Stomach (tissue), 9 donors: ENCODE results near the gene CER1. TPM values are rescaled to one million over a fixed set of nuclear protein-coding genes. Genes with fewer than 3 reads are reported as not detected.

Experiments
- DNase-seq, 2 donors: peaks; one replicate each; pipeline versions ENCODE4 v3.0.0 to v3.0.0-alpha.2; 2013 to 2019
- H3K27ac ChIP-seq, 5 donors: fragments of 200-600 bp in 4 of 5; sonication (generic) in 4 of 5; one replicate each; pipeline ENCODE4 v1.5.1; 2013 to 2019; ENCODE audit warnings: mild to moderate bottlenecking in 1 of 5, moderate library complexity in 1 of 5
- H3K27me3 ChIP-seq, 3 donors: fragments of 200-600 bp; sonication (generic); one replicate each; pipeline ENCODE4 v1.5.1; 2017 to 2019; ENCODE audit warnings: mixed run types in 1 of 3
- H3K36me3 ChIP-seq, 4 donors: fragments of 200-600 bp; sonication (generic); 1 replicate in 3 of 4; 2 replicates in 1 of 4; pipeline ENCODE4 v1.5.1; 2016 to 2019
- H3K4me1 ChIP-seq, 4 donors: fragments of 200-600 bp; sonication (generic); one replicate each; pipeline ENCODE4 v1.5.1; 2016 to 2019
- H3K4me3 ChIP-seq, 4 donors: fragments of 200-600 bp; sonication (generic) in 3 of 4; one replicate each; pipeline ENCODE4 v1.5.1; 2016 to 2019; ENCODE audit warnings: mild to moderate bottlenecking in 1 of 4
- H3K9me3 ChIP-seq, 4 donors: fragments of 200-600 bp; sonication (generic); one replicate each; pipeline ENCODE4 v1.5.1; 2016 to 2019
- EP300 ChIP-seq: sonication (generic); formaldehyde crosslinking; IDR thresholded peaks from one replicate; pipeline ENCODE4 v1.6.1; 2017; ENCODE audit warnings: antibody characterized with exemption
- POLR2A ChIP-seq, 4 donors: fragments of 450-650 bp; IDR thresholded peaks; one replicate each; pipeline ENCODE4 v1.6.1; 2016; ENCODE audit warnings: antibody characterized with exemption in 4 of 4, control low read depth in 2 of 4, mild to moderate bottlenecking in 1 of 4, moderate library complexity in 1 of 4
- POLR2AphosphoS5 ChIP-seq, 3 donors: sonication (generic); formaldehyde crosslinking; IDR thresholded peaks; one replicate each; pipeline ENCODE4 v1.6.1; 2016; ENCODE audit warnings: antibody characterized with exemption in 3 of 3
- WGBS, 5 donors: extraction: QIAGEN DNeasy Blood & Tissue Kit in 3 of 5; methylation state at CpG; one replicate each; pipeline versions ENCODE4 v1.1.5 to v1.1.7; 2013 to 2018; 5-methylcytosine and 5-hydroxymethylcytosine counted together
- intact Hi-C: fragments of 100-400 bp; cut with DNase I; formaldehyde crosslinking; loops from one replicate; pipeline ENCODE4 v1.15.1; 2023; ENCODE audit warnings: low total_unique reads
- polyA plus RNA-seq, 3 donors: library from polyadenylated mRNA; stranded (reverse); fragments of 200-250 nt; gene quantifications; one replicate each; pipeline ENCODE4 v1.2.3, GENCODE V29; 2013
- total RNA-seq, 5 donors: library from RNA; depleted of rRNA; stranded (reverse); fragments of >200 nt; gene quantifications; one replicate each; pipeline versions ENCODE4 v1.1.0 to v1.2.3, GENCODE V29; 2014 to 2016
- TF ChIP-seq, protein P1 (sequence below), 7 experiments: fragments of 450-650 bp in 4 of 7; fragments of 200-600 bp in 3 of 7; sonication (generic) in 3 of 7; IDR thresholded peaks; one replicate each; pipeline ENCODE4 v1.5.1; 2016 to 2019; ENCODE audit warnings: antibody characterized with exemption in 7 of 7, control low read depth in 2 of 7, mild to moderate bottlenecking in 1 of 7
- donor health status: healthy with polysubstance abuse.
- donor health status: Bipolar disorder and iron deficiency.
- donor health status: healthy.

Gene CER1
- total and polyA plus RNA-seq, 8 donors, result not detected

DNA sequence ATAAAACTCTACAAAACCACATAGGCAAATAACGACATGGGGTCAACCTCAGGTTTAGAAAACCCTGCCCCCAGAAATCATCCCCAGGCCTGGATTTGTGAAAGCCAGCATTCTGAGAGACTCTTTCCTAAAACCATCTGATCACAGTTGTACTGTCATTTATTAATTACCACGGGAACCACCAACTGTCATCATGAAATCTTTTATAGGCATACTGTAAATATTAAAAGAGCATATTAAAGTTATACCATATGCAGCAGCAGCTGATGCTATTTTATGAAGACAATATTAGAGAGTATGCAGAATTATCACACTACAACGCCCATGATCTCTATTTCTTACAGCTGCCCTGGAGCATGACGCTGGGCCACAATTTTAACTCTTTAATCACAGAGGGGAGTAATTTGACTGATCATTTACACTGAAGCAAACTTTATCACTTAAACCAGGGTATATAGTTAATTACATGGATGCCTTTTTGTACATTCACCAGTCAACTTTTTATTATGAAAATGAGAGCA is 20.3 kb downstream of the CER1 start:
- no peak for DNase-seq
- 35 to 66% (median 55%) methylated on average over 4 of the region's 4 CpGs for WGBS, 5 donors
- intact Hi-C loops, result no loop called here
- H3K27ac ChIP-seq, result no peak overlapping the region
- peaks cover 0 to 19% (median 3%) of the 10 kb centered on the region in 3 donors for H3K27me3 ChIP-seq
- no peaks in the 10 kb centered on the region for H3K4me1 ChIP-seq
- H3K4me3 ChIP-seq, result no peak overlapping the region
- peaks cover 0 to 32% (median 24%) of the 10 kb centered on the region in 4 donors for H3K9me3 ChIP-seq
- TF ChIP-seq POLR2A (IDR thresholded peaks at IDR 0.05), result no peak
- TF ChIP-seq POLR2AphosphoS5 (IDR thresholded peaks at IDR 0.05), result no peak
- TF ChIP-seq EP300, result no peak
- TF ChIP-seq, protein P1, sequence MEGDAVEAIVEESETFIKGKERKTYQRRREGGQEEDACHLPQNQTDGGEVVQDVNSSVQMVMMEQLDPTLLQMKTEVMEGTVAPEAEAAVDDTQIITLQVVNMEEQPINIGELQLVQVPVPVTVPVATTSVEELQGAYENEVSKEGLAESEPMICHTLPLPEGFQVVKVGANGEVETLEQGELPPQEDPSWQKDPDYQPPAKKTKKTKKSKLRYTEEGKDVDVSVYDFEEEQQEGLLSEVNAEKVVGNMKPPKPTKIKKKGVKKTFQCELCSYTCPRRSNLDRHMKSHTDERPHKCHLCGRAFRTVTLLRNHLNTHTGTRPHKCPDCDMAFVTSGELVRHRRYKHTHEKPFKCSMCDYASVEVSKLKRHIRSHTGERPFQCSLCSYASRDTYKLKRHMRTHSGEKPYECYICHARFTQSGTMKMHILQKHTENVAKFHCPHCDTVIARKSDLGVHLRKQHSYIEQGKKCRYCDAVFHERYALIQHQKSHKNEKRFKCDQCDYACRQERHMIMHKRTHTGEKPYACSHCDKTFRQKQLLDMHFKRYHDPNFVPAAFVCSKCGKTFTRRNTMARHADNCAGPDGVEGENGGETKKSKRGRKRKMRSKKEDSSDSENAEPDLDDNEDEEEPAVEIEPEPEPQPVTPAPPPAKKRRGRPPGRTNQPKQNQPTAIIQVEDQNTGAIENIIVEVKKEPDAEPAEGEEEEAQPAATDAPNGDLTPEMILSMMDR (IDR thresholded peaks at IDR 0.05), result no peak
- H3K36me3 ChIP-seq, result no peaks in the 10 kb centered on the region

DNA sequence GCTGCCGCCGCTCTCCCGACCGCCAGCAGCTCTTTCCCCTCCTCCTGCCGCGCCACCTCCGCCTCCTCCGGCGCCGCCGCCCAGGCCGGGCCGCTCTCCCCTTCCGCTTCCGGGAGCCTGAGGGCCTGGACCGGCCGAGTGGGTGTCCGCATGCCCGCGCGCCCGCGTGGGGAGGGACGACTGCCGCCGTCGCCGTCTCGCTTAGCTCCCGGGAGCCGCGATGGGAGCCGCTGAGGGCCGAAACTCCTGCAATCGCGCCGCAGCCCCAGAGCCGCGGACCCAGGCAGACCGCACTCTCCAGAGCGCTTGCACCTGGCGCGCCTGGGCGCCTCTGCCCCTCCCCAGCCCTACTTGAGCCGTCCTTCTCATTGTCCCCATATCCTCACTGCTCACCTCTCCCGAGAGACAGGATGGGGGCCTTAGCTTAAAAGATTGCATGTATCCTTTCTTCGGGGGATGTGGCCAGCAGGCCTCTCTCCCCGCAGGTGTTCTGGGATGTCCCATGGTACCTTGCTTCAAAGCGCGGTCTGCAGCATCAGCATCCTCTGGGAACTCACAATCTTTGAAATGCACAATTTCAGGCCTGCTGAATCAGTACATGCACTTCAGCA is 29.2 kb downstream of the CER1 start, which contains the start of gene ZDHHC21:
Gene ZDHHC21 (minus strand): TSS at position 182 of the 611 bp plus-strand sequence. CDS start 19,092 bp downstream, outside the sequence.
- TF ChIP-seq POLR2AphosphoS5 (IDR thresholded peaks at IDR 0.05) (peak; percentile 18 to 84 (median 69)), EP300 (no peak), POLR2A (IDR thresholded peaks at IDR 0.05) (no peak)
- TF ChIP-seq, protein P1 (IDR thresholded peaks at IDR 0.05), result no peak
- WGBS, 5 donors, result 2 to 16% (median 4%) methylated on average over 14 to 49 of the region's 50 CpGs
- Histone ChIP-seq H3K4me1 (peaks cover 0 to 28% (median 25%) of the 10 kb centered on the region in 4 donors), H3K9me3 (no peaks in the 10 kb centered on the region), H3K27me3 (peaks cover 0 to 9% (median 0%) of the 10 kb centered on the region in 3 donors), H3K4me3 (peak within 1 kb of the TSS; percentile 85 to 95 (median 90)), H3K36me3 (peaks cover 6 to 19% (median 17%) of the 10 kb centered on the region in 4 donors), H3K27ac (peak within 1 kb of the TSS; percentile 67 to 82 (median 71))
- DNase-seq, result peak; percentile 78 to 90
- intact Hi-C loops, result no loop called here

DNA sequence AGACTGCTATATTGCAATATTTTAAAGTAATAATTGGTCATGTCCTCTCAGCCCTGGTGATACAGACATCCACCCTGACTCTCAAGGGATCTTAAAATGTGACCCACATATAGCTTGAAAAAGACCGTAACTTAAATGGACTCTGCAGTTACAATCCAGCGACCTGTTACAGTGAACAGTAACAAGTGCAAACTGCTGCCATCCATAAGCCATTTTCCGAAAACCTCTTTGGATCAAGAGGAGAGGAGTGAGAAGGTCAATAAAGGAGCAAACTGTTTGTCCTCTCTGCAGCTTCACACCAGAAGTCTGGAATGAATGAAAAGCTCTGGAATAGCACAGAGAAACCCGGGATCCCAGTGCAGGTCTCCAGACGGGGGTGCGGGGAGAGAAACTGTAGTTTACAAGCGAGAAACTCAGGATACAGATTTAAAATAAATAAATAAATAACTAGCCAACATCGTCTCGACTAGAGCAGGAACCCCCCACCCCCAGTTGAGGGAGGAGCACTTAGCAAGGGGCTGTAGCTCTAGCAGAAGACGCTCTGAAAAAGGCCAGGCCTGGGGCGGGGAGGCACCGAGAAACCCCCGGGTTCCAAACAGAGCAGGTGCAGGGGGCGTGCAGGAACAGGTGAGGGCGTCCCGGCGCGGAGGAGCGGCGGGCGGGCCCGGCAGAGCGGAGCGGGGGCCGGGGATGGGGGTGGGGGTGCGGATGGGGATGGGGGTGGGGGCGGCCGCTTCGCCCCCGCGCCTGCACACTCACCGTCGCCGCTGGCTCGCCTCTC is 29.9 kb downstream of the CER1 start:
- WGBS, 5 donors, result 1 to 2% (median 1%) methylated on average over 13 to 34 of the region's 35 CpGs
- Histone ChIP-seq H3K4me1 (peaks cover 0 to 28% (median 25%) of the 10 kb centered on the region in 4 donors), H3K9me3 (no peaks in the 10 kb centered on the region), H3K36me3 (peaks cover 6 to 23% (median 20%) of the 10 kb centered on the region in 4 donors), H3K27me3 (peaks cover 0 to 9% (median 0%) of the 10 kb centered on the region in 3 donors), H3K4me3 (peak overlapping the region; percentile 85 to 95 (median 90)), H3K27ac (peak overlapping the region; percentile 67 to 82 (median 71))
- DNase-seq, result peak; percentile 29 to 74
- TF ChIP-seq POLR2AphosphoS5 (IDR thresholded peaks at IDR 0.05) (no peak), EP300 (no peak)
- intact Hi-C loops, result no loop called here

DNA sequence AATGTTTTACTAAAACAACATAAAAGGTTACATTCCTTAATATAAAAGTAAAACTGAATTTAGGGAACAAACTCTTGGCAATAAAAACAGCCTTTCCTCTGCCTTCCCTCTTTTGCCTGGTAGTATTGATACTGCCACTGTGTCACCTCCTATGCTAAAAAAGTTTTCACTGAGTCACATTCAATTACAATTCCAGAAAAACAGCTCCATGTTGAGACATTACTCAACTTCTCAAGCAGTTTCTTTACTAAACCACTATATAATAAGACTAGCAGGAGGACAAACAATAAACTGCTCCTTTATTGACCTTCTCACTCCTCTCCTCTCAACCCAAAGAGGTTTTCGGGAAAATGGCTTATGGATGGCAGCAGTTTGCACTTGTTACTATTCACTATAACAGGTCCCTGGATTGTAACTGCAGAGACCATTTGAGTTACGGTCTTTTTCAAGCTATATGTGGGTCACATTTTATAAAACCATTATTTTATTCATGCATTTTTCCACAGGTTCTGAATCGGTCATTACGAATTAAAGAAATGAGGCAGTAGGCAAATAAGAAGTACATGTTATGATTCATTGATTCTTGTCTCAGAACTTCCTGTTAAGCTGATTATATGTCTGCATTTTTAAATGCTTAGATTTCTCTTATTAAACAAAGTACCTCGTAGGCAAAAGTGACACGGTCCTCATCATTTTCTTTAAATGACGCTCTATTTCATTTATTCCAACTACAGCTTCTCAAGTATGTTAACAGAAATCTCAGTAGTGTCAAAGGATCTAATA is 31.4 kb downstream of the CER1 start:
- Histone ChIP-seq H3K27ac (no peak overlapping the region), H3K36me3 (peaks cover 10 to 38% (median 32%) of the 10 kb centered on the region in 4 donors), H3K4me1 (peaks cover 0 to 28% (median 25%) of the 10 kb centered on the region in 4 donors), H3K4me3 (no peak overlapping the region), H3K9me3 (no peaks in the 10 kb centered on the region), H3K27me3 (no peaks in the 10 kb centered on the region)
- no peak for DNase-seq
- no peak for TF ChIP-seq POLR2A (IDR thresholded peaks at IDR 0.05)
- TF ChIP-seq EP300, result no peak
- TF ChIP-seq, protein P1 (IDR thresholded peaks at IDR 0.05), result no peak
- no peak for TF ChIP-seq POLR2AphosphoS5 (IDR thresholded peaks at IDR 0.05)
- WGBS, 5 donors, result 65 to 75% (median 66%) methylated on average over 7 of the region's 7 CpGs
- intact Hi-C loops, result no loop called here
